Esophagus muscularis mucosa (tissue), 3 donors: ENCODE results near the gene GAREM1.

Experiments used
- CTCF ChIP-seq, 3 experiments: fragments of 200-600 bp in 2 of 3; fragments of 450-650 bp in 1 of 3; sonication (generic) in 2 of 3; IDR thresholded peaks; one replicate each; pipeline ENCODE4 v1.5.1; 2017 to 2019; ENCODE audit warnings: antibody characterized with exemption in 3 of 3, mild to moderate bottlenecking in 2 of 3, moderate library complexity in 1 of 3
- POLR2A ChIP-seq: fragments of 450-650 bp; IDR thresholded peaks from one replicate; pipeline ENCODE4 v1.6.1; 2017; ENCODE audit warnings: antibody characterized with exemption, moderate library complexity, mild to moderate bottlenecking, low read depth
- POLR2AphosphoS5 ChIP-seq, 2 donors: sonication (generic); formaldehyde crosslinking; IDR thresholded peaks; one replicate each; pipeline ENCODE4 v1.6.1; 2017; ENCODE audit warnings: antibody characterized with exemption in 2 of 2

- no peak for TF ChIP-seq CTCF (IDR thresholded peaks at IDR 0.05)
- no peak for TF ChIP-seq POLR2A
- no peak for TF ChIP-seq POLR2AphosphoS5 (IDR thresholded peaks at IDR 0.05)
Observed at GRCh38 chr18:32502014-32502413, 31.3 kb upstream of the GAREM1 start.
